Measurements from ENCODE around the gene TTLL8.

Gene TTLL8

GRCh38 chr22:50034126-50035081 is 23.7 kb downstream of the TTLL8 start:
- TF ChIP-seq POLR2A (IDR thresholded peaks at IDR 0.05; ENCODE audit: low read depth, low read length), result no peak
- DNase-seq (ENCODE audit: insufficient read length, low spot score) (no peak), FAIRE-seq (no peak)

GRCh38 chr22:50032941-50033601 is 25.0 kb downstream of the TTLL8 start:
- DNase-seq (ENCODE audit: insufficient read length, low spot score) (no peak), FAIRE-seq (no peak)
- TF ChIP-seq POLR2A (IDR thresholded peaks at IDR 0.05; ENCODE audit: low read depth, low read length), result no peak

- DNase-seq (ENCODE audit: insufficient read length, low spot score) (no peak), FAIRE-seq (no peak)
- no peak for TF ChIP-seq POLR2A (IDR thresholded peaks at IDR 0.05; ENCODE audit: low read depth, low read length)
Observed at GRCh38 chr22:50032109-50032871, 25.8 kb downstream of the TTLL8 start.

DNA sequence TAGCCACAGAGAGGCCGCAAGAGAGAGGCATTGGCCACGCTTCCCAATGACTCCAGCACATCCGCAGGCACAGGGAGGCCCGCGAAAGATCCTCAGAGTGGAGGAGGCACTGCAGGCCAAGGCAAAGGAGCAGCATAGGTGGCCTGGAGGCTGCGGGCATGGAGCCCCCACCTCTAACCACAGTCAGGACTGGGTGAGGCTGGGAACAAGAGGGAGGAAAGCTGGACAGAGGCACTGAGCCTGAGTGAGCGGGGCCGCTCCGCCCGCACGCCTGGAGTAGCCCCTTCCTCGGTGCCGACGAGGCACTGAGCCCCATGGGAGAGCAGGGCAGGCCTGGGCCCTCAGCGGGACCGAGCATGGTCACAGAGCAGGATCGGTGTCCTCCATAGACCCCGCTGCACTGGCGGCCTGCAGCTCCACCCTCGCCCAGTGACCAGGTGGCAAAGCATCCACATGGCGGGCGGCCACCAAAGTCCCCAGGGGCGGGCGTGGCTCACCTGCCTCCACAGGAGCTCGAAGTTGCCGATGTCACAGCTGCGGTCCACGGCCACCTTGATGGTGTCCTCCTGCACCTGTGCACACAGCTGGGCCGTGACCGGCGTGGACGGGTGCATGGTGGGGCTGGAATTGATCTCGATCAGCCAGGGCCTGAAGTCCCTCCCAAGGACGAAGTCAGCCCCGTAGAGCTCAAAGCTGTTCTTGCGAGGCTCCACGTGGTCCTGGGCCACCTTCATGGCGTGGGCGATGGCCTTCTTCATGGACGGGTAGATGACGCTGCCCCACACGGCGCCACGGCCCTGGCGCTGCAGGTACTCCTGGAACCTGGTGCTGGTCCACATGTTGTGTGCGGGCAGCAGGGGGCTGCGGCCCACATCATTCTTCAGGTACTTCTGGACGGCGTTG is 26.7 kb downstream of the TTLL8 start:
- no peak for DNase-seq (ENCODE audit: insufficient read length, low spot score)
- FAIRE-seq, result no peak
- no peak for TF ChIP-seq POLR2A (IDR thresholded peaks at IDR 0.05; ENCODE audit: low read depth, low read length)

GRCh38 chr22:50030297-50031188 is 27.6 kb downstream of the TTLL8 start:
- peak; percentile 87 for DNase-seq (ENCODE audit: insufficient read length, low spot score)
- FAIRE-seq, result no peak
- no peak for TF ChIP-seq POLR2A (IDR thresholded peaks at IDR 0.05; ENCODE audit: low read depth, low read length)

GRCh38 chr22:50027639-50028537 is 30.2 kb downstream of the TTLL8 start:
- TF ChIP-seq POLR2A (IDR thresholded peaks at IDR 0.05; ENCODE audit: low read depth, low read length), result no peak
- DNase-seq (ENCODE audit: insufficient read length, low spot score), result no peak
- FAIRE-seq, result no peak

DNA sequence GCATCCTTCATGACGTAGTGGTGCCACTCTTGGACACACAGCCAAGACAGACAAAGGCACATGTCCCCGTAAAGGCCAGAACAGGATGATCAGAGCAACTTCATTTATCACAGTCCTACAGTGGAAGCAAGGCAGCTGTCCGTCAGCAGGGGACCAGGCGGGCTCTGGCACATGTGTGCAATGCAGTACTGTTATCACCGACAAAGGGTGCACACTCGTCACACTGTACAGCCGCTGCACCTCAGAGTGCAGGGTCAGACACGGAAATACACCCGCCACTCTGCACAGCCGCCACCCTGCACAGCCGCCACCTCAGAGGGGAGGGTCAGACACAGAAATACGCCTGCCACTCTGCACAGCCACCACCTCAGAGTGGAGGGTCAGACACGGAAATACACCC is 32.1 kb downstream of the TTLL8 start:
- DNase-seq (ENCODE audit: insufficient read length, low spot score) (no peak), FAIRE-seq (no peak)
- TF ChIP-seq POLR2A (IDR thresholded peaks at IDR 0.05; ENCODE audit: low read depth, low read length), result no peak

DNA sequence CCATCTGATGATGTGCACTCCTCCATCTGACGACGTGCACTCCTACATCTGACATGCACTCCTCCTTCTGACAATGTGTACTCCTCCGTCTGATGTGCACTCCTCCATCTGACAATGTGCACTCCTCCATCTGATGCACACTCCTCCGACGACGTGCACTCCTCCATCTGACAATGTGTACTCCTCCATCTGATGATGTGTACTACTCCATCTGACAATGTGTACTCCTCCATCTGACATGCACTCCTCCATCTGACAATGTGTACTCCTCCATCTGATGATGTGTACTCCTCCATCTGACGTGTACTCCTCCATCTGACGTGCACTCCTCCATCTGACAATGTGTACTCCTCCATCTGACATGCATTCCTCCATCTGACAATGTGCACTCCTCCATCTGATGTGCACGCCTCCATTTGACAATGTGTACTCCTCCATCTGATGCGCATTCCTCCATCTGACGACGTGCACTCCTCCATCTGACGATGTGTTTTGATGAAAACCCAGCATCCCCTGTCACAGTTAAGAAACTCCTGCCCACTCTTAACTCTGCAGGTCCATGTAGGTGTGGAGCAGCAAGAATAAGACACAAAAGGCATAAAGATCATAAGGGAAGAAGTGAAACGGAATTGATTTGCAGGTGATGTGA is 35.8 kb downstream of the TTLL8 start:
- no peak for FAIRE-seq
- no peak for TF ChIP-seq POLR2A (IDR thresholded peaks at IDR 0.05; ENCODE audit: low read depth, low read length)
- no peak for DNase-seq (ENCODE audit: insufficient read length, low spot score)

- DNase-seq (ENCODE audit: insufficient read length, low spot score) (no peak), FAIRE-seq (no peak)
- TF ChIP-seq POLR2A (IDR thresholded peaks at IDR 0.05; ENCODE audit: low read depth, low read length), result no peak
Observed at GRCh38 chr22:50020606-50021005, 37.5 kb downstream of the TTLL8 start.

- no peak for DNase-seq (ENCODE audit: insufficient read length, low spot score)
- FAIRE-seq, result no peak
Observed at GRCh38 chr22:50019316-50019715, 38.8 kb downstream of the TTLL8 start.

More at GRCh38 chr22:50019316-50019715, 38.8 kb downstream of the TTLL8 start:
- TF ChIP-seq POLR2A (IDR thresholded peaks at IDR 0.05; ENCODE audit: low read depth, low read length), result no peak
